OCI-LY7 (cell line): ENCODE results near the gene CCDC181. TPM values are rescaled to one million over a fixed set of nuclear protein-coding genes. Genes with fewer than 3 reads are reported as not detected.
A peak's percentile ranks its signal among the peaks of the same experiment; 100 is the strongest.

Source experiments
- Bru-seq: library from RNA; stranded (reverse); fragments of 400-500 nt; gene quantifications from one replicate; lab custom pipeline; 2021; lab: Mats Ljungman, UMichigan
- BruChase-seq, 2 experiments: library from RNA; stranded (reverse); fragments of 400-500 nt; gene quantifications; one replicate each; lab custom pipeline; 2021; lab: Mats Ljungman, UMichigan
- BruUV-seq: library from RNA; stranded (reverse); fragments of 400-500 nt; replicated peaks from 2 replicates; lab custom pipeline; 2021; lab: Mats Ljungman, UMichigan
- CTCF ChIA-PET: fragments of 300-600 bp; sonication (Branson Sonifier 250); formaldehyde crosslinking; loops from one replicate; lab custom pipeline; 2022; ENCODE audit warnings: antibody characterized with exemption; ENCODE audit not compliant: unreplicated experiment; lab: Charles Lee
- POLR2A ChIA-PET: fragments of 300-600 bp; sonication (Branson Sonifier 250); formaldehyde crosslinking; loops from one replicate; lab custom pipeline; 2022; ENCODE audit warnings: antibody characterized with exemption; lab: Charles Lee
- DNase-seq: peaks from one replicate; pipeline ENCODE4 v3.0.0-alpha.2; 2015; ENCODE audit warnings: low spot score
- H2AFZ ChIP-seq: fragments of 200-600 bp; sonication (generic), shearing (Covaris generic); 2 replicates; pipeline ENCODE4 v1.6.1; 2014; ENCODE audit warnings: mild to moderate bottlenecking, antibody characterized with exemption, low read length, moderate library complexity
- H3K27ac ChIP-seq: fragments of 200-600 bp; sonication (generic); 2 replicates; pipeline ENCODE4 v1.5.1; 2014; ENCODE audit warnings: mixed run types, low read depth, mild to moderate bottlenecking, moderate library complexity, low read length, inconsistent platforms; ENCODE audit not compliant: poor library complexity, severe bottlenecking
- H3K36me3 ChIP-seq: fragments of 200-600 bp; sonication (generic); 2 replicates; pipeline ENCODE4 v1.6.1; 2014; ENCODE audit warnings: mild to moderate bottlenecking, antibody characterized with exemption, low read length, moderate library complexity, mixed read lengths; ENCODE audit not compliant: insufficient read depth
- H3K4me1 ChIP-seq: fragments of 200-600 bp; sonication (generic); 2 replicates; pipeline ENCODE4 v1.5.1; 2014; ENCODE audit warnings: mild to moderate bottlenecking, low read length; ENCODE audit not compliant: insufficient read depth, poor library complexity, severe bottlenecking
- H3K4me2 ChIP-seq: fragments of 200-600 bp; sonication (generic); 2 replicates; pipeline ENCODE4 v1.6.1; 2014; ENCODE audit warnings: mild to moderate bottlenecking, low read length
- H3K4me3 ChIP-seq: fragments of 200-600 bp; sonication (generic); 2 replicates; pipeline ENCODE4 v1.5.1; 2014; ENCODE audit warnings: mild to moderate bottlenecking, low read depth, low read length; ENCODE audit not compliant: poor library complexity, severe bottlenecking
- H3K79me2 ChIP-seq: fragments of 200-600 bp; sonication (generic); 2 replicates; pipeline ENCODE4 v1.6.1; 2016; ENCODE audit warnings: low read depth, mild to moderate bottlenecking, low read length, moderate library complexity, mixed read lengths; ENCODE audit not compliant: insufficient read depth
- H3K9me2 ChIP-seq: fragments of 200-600 bp; sonication (generic); 2 replicates; pipeline ENCODE4 v1.6.1; 2016; ENCODE audit warnings: mild to moderate bottlenecking, low read length, mixed read lengths; ENCODE audit not compliant: insufficient read depth
- H3K9me3 ChIP-seq: fragments of 200-600 bp; sonication (generic); 2 replicates; pipeline ENCODE4 v1.6.1; 2014; ENCODE audit warnings: mild to moderate bottlenecking, mixed run types, low read length, mixed read lengths
- H4K20me1 ChIP-seq: fragments of 200-600 bp; sonication (generic); 2 replicates; pipeline ENCODE4 v1.6.1; 2014; ENCODE audit warnings: mild to moderate bottlenecking, antibody characterized with exemption, low read length, moderate library complexity, mixed read lengths; ENCODE audit not compliant: insufficient read depth
- CTCF ChIP-seq: fragments of 200-600 bp; sonication (generic); conservative IDR thresholded peaks from 2 replicates; pipeline ENCODE4 v1.5.1; 2014; ENCODE audit warnings: mild to moderate bottlenecking, antibody characterized with exemption, low read length, moderate library complexity, mixed read lengths
- EZH2phosphoT487 ChIP-seq: fragments of 200-600 bp; sonication (generic); IDR thresholded peaks from 2 replicates; pipeline ENCODE4 v1.6.1; 2018; ENCODE audit warnings: low read depth, borderline replicate concordance, mild to moderate bottlenecking, mixed run types, antibody characterized with exemption, low read length, moderate library complexity, mixed read lengths
- intact Hi-C: fragments of 100-400 bp; cut with micrococcal nuclease; formaldehyde crosslinking; loops from one replicate; pipeline ENCODE4 v1.10.0; 2022; ENCODE audit not compliant: unreplicated experiment
- long read RNA-seq: library from polyadenylated mRNA; stranded (forward); transcript quantifications from one replicate; pipeline ENCODE4 v2.0.0, GENCODE V29; 2022
- total RNA-seq, 2 experiments: library from RNA; depleted of rRNA in 1 of 2; stranded (reverse); fragments of >200 nt in 1 of 2; shearing (Covaris generic) in 1 of 2; gene quantifications; 2 replicates each; pipeline ENCODE4 v1.2.3, GENCODE V29; 2014 to 2022

CCDC181 gene
- total RNA-seq (2014; rRNA removed; shearing (Covaris generic)), result not detected in 2 replicates
- not detected in 2 replicates for total RNA-seq (2022)
- Bru-seq, nascent RNA, result percentile 6 among the genes with signal in this experiment
- not detected for BruChase-seq, experiment 1, labeled RNA remaining after a 6-hour chase
- percentile 5 among the genes with signal in this experiment for BruChase-seq, experiment 2, labeled RNA remaining after a 2-hour chase
- long read RNA-seq, result 0 reads

GRCh38 chr1:169427081-169427641 lies at the start of gene CCDC181:
Gene CCDC181 (minus strand): TSS chr1:169427474. CDS start chr1:169424927, 2,547 bp downstream.
- POLR2A ChIA-PET, result interaction anchor here (0.9 to 1.1 kb wide), 2 partner anchors 14 to 33 kb away, joined by 3 read pairs; no protein-coding TSS in a partner anchor
- Histone ChIP-seq H2AFZ (no peak within 1 kb of the TSS), H3K4me1 (no peaks in the 10 kb centered on the region), H3K9me3 (no peaks in the 10 kb centered on the region), H3K9me2 (no peaks in the 10 kb centered on the region), H4K20me1 (no peaks in the 10 kb centered on the region), H3K79me2 (no peaks in the 10 kb centered on the region), H3K4me2 (peak within 1 kb of the TSS; percentile 14; the same call in 1 of the 2 replicates), H3K36me3 (no peaks in the 10 kb centered on the region), H3K27ac (no peak within 1 kb of the TSS), H3K4me3 (no peak within 1 kb of the TSS)
- no TSS peak for BruUV-seq
- no peak for TF ChIP-seq CTCF
- TF ChIP-seq EZH2phosphoT487, result no peak
- intact Hi-C loops, result no loop called here
- CTCF ChIA-PET, result no interaction called here
- no peak for DNase-seq

- Histone ChIP-seq H3K79me2 (no peaks in the 10 kb centered on the region), H3K27ac (no peak overlapping the region), H3K9me2 (no peaks in the 10 kb centered on the region), H3K36me3 (no peaks in the 10 kb centered on the region; the same call in 1 of the 2 replicates), H3K4me2 (no peak overlapping the region), H3K4me1 (no peaks in the 10 kb centered on the region), H4K20me1 (no peaks in the 10 kb centered on the region), H3K9me3 (no peaks in the 10 kb centered on the region), H2AFZ (no peak overlapping the region), H3K4me3 (no peak overlapping the region)
- no peak for DNase-seq
- no peak for TF ChIP-seq EZH2phosphoT487
- no peak for TF ChIP-seq CTCF
- intact Hi-C loops, result no loop called here
- no TSS peak for BruUV-seq
- ChIA-PET POLR2A (interaction anchor here (0.6 to 0.9 kb wide), 2 partner anchors 12 to 354 kb away, joined by 3 read pairs; no protein-coding TSS in a partner anchor), CTCF (no interaction called here)
Measured at GRCh38 chr1:169475806-169476387, 48.6 kb upstream of the CCDC181 start.
